ENCODE results near the gene CYP1A1. TPM values are rescaled to one million over a fixed set of nuclear protein-coding genes. Genes with fewer than 3 reads are reported as not detected.
A peak's percentile ranks its signal among the peaks of the same experiment; 100 is the strongest.

Gene CYP1A1
- total RNA-seq, 2 donors from 2014 or later = 3.4 to 5.4 TPM

DNA sequence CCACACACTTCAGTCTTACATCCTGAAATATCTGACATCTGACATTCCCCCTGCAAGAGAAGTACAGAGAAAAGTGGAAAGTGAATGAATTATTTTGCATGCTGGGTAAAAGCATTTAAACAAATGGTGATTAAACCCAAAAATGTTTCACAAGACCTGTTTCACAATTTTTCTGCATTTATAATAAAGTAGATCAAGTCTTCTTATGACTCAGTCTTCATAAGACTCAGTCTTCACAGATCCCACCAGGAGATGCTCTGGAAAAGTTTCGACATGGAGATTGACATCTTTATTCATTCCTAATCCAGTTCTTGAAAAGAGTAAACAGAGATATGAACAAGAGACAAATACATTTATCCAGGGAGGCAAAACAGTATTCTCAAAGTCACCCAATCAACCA is 16.3 kb downstream of the CYP1A1 start:
- H3K4me1 Mint-ChIP-seq (ENCODE audit: low read depth) = peaks cover 4% of the 10 kb centered on the region
- H3K4me3 Mint-ChIP-seq = no peak overlapping the region
- no peaks in the 10 kb centered on the region for H3K9me3 Mint-ChIP-seq
- no peak for DNase-seq
- no peak overlapping the region for H3K27ac Mint-ChIP-seq
- no peak for ATAC-seq (replicated peaks in 1 of 2)
- no peaks in the 10 kb centered on the region for H3K36me3 Mint-ChIP-seq (ENCODE audit: insufficient read depth in 2 of 2)
- H3K27me3 Mint-ChIP-seq (ENCODE audit: low read depth) = peaks cover 5% of the 10 kb centered on the region

DNA sequence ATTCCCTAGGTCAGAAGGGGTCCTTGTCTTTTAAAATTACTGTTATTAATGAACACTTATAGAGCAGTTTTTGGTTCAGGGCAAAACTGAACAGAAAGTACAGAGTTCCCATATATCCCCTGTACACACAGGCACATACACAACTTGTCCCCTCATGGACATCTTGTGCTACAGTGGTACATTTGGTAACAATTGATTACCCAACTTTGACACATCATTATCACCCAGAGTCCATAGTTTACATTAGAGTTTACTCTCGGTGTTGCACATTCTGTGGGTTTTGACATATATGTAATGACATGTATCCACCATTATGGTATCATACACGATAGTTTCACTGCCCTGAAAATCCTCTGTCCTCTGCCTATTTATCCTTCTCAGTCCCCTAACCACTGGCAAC is 28.5 kb downstream of the CYP1A1 start:
- DNase-seq = no peak
- ATAC-seq (replicated peaks in 1 of 2) = no peak
- Mint-ChIP-seq H3K27ac (peak overlapping the region; percentile 96), H3K36me3 (ENCODE audit: insufficient read depth in 2 of 2) (peaks cover 2 to 6% of the 10 kb centered on the region in 2 donors), H3K27me3 (ENCODE audit: low read depth) (peaks cover 5% of the 10 kb centered on the region), H3K4me1 (ENCODE audit: low read depth) (peaks cover 47% of the 10 kb centered on the region), H3K4me3 (peak overlapping the region; percentile 97 to 99), H3K9me3 (no peaks in the 10 kb centered on the region)

- peak in 1 of 2 donors; percentile 23 for ATAC-seq (replicated peaks in 1 of 2)
- Mint-ChIP-seq H3K4me1 (ENCODE audit: low read depth) (peaks cover 47% of the 10 kb centered on the region), H3K4me3 (peak overlapping the region; percentile 97 to 99), H3K36me3 (ENCODE audit: insufficient read depth in 2 of 2) (peaks cover 2 to 6% of the 10 kb centered on the region in 2 donors), H3K27me3 (ENCODE audit: low read depth) (peaks cover under 1% of the 10 kb centered on the region), H3K9me3 (no peaks in the 10 kb centered on the region), H3K27ac (peak overlapping the region; percentile 96)
- DNase-seq = no peak
Observed at GRCh38 chr15:74696398-74696729, 29.0 kb downstream of the CYP1A1 start.

DNA sequence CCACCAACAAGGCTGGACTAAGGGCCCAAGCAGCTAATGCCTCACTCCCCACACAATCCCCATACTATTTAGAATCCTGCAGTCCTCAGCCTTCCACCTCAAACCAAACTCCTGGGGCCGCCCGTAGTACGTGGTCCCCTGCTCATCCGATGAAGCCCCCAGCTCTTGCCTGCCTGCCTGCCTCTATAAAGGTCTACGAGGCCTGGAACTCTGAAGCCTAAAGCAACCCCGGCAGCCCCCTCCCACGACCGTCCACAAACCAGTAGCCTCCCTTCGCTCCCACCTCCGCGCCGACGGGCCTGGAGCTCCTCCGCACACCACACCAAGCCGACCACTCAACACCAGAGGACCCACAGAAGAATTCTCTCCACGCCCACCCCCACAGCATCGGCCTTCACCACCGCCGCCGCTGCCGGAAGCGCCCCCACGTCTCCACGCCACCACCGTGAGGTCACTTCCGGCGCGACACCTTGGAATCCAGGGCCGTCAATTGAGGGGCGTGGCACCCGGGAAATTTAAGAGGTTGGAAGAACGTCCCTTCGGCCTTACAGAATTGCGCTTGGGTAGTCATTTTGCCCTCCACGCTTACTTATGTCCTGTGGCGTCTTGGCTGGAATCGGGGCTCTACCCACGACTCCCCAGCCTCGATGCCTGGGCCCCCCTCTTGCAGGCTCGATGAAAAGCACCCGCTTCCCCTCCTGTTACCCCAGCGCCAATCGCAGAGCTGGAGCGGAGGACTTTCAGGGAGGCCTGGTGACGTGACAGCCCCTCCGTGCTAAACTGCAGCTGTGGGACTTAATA is 29.5 kb downstream of the CYP1A1 start, which contains the start of gene EDC3:
Gene EDC3, minus strand, starts transcription at position 428 of the 801 bp plus-strand sequence. CDS start 20,900 bp downstream, outside the sequence.
- DNase-seq = peak; percentile 89 to 90
- Mint-ChIP-seq H3K4me3 (peak within 1 kb of the TSS; percentile 97 to 99), H3K27me3 (ENCODE audit: low read depth) (no peaks in the 10 kb centered on the region), H3K27ac (peak within 1 kb of the TSS; percentile 96), H3K36me3 (ENCODE audit: insufficient read depth in 2 of 2) (peaks cover 2 to 6% of the 10 kb centered on the region in 2 donors), H3K4me1 (ENCODE audit: low read depth) (peaks cover 47% of the 10 kb centered on the region), H3K9me3 (no peaks in the 10 kb centered on the region)
- peak; percentile 96 to 97 for ATAC-seq (replicated peaks in 1 of 2)

DNA sequence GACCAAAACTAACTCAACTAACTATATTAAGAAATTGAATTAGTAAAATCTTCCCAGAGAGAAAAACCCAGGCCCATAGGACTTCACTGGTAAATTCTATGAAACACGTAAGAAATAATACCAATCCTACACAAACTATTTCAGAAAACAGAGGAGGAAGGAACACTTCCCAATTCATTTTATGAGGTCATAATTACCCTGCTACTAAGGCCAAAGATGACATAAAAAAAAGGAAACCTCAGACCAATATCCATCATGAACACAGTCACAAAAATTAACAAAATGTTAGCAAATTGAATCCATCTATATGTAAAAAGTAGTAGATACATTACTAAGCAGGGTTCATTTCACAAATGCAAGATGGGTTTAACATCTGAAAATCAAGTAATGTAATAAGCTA is 33.0 kb downstream of the CYP1A1 start:
- H3K4me1 Mint-ChIP-seq (ENCODE audit: low read depth) = peaks cover 44% of the 10 kb centered on the region
- ATAC-seq (replicated peaks in 1 of 2) (no peak), DNase-seq (no peak)
- H3K27me3 Mint-ChIP-seq (ENCODE audit: low read depth) = no peaks in the 10 kb centered on the region
- H3K27ac Mint-ChIP-seq = no peak overlapping the region
- H3K4me3 Mint-ChIP-seq = no peak overlapping the region
- no peaks in the 10 kb centered on the region for H3K9me3 Mint-ChIP-seq
- peaks cover 2 to 6% of the 10 kb centered on the region in 2 donors for H3K36me3 Mint-ChIP-seq (ENCODE audit: insufficient read depth in 2 of 2)

DNA sequence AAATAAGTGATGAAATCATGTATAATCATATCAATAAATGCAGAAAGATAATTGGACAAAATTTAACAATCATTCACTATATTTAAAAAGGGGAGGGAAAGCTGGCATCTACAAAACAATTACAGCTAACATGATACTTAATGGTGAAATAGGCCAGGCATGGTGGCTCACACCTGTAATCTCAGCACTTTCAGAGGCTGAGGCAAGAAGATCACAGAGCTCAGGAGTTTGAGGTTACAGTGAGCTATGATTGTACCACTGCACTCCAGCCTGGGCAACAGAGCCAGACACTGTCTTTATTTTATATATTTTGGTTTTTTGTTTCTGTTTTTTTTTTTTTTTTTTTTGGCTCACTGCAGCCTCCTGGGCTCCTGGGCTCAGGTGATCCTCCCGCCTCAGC is 41.6 kb downstream of the CYP1A1 start:
- H3K27ac Mint-ChIP-seq = peak overlapping the region; percentile 73
- peaks cover 3 to 6% of the 10 kb centered on the region in 2 donors for H3K9me3 Mint-ChIP-seq
- H3K4me1 Mint-ChIP-seq (ENCODE audit: low read depth) = peaks cover 14% of the 10 kb centered on the region
- H3K4me3 Mint-ChIP-seq = no peak overlapping the region
- H3K27me3 Mint-ChIP-seq (ENCODE audit: low read depth) = no peaks in the 10 kb centered on the region
- peaks cover 9 to 20% of the 10 kb centered on the region in 2 donors for H3K36me3 Mint-ChIP-seq (ENCODE audit: insufficient read depth in 2 of 2)
- no peak for DNase-seq
- ATAC-seq (replicated peaks in 1 of 2) = peak; percentile 56 to 59

GRCh38 chr15:74682954-74683353 is 42.4 kb downstream of the CYP1A1 start:
- peak; percentile 2 to 6 for DNase-seq
- H3K27me3 Mint-ChIP-seq (ENCODE audit: low read depth) = no peaks in the 10 kb centered on the region
- H3K36me3 Mint-ChIP-seq (ENCODE audit: insufficient read depth in 2 of 2) = peaks cover 9 to 20% of the 10 kb centered on the region in 2 donors
- H3K9me3 Mint-ChIP-seq = peaks cover 3 to 6% of the 10 kb centered on the region in 2 donors
- peaks cover 17% of the 10 kb centered on the region for H3K4me1 Mint-ChIP-seq (ENCODE audit: low read depth)
- peak overlapping the region; percentile 80 for H3K27ac Mint-ChIP-seq
- ATAC-seq (replicated peaks in 1 of 2) = peak; percentile 84 to 90
- H3K4me3 Mint-ChIP-seq = peak overlapping the region; percentile 57 to 62

GRCh38 chr15:74680456-74680855 is 44.9 kb downstream of the CYP1A1 start:
- no peak overlapping the region for H3K27ac Mint-ChIP-seq
- peaks cover 25% of the 10 kb centered on the region for H3K4me1 Mint-ChIP-seq (ENCODE audit: low read depth)
- no peak for ATAC-seq (replicated peaks in 1 of 2)

GRCh38 chr15:74676801-74677200 is 48.5 kb downstream of the CYP1A1 start:
- Mint-ChIP-seq H3K4me1 (ENCODE audit: low read depth) (peaks cover 11% of the 10 kb centered on the region), H3K9me3 (no peaks in the 10 kb centered on the region), H3K27ac (no peak overlapping the region), H3K36me3 (ENCODE audit: insufficient read depth in 2 of 2) (peaks cover 4 to 8% of the 10 kb centered on the region in 2 donors), H3K4me3 (no peak overlapping the region), H3K27me3 (ENCODE audit: low read depth) (no peaks in the 10 kb centered on the region)
- ATAC-seq (replicated peaks in 1 of 2) (no peak), DNase-seq (no peak)

More at GRCh38 chr15:74680456-74680855, 44.9 kb downstream of the CYP1A1 start:
- Mint-ChIP-seq H3K9me3 (peaks cover 3 to 6% of the 10 kb centered on the region in 2 donors), H3K36me3 (ENCODE audit: insufficient read depth in 2 of 2) (peaks cover 9 to 18% of the 10 kb centered on the region in 2 donors), H3K27me3 (ENCODE audit: low read depth) (no peaks in the 10 kb centered on the region), H3K4me3 (no peak overlapping the region)
- no peak for DNase-seq

GRCh38 chr15:74674161-74674560 is 51.2 kb downstream of the CYP1A1 start:
- H3K36me3 Mint-ChIP-seq (ENCODE audit: insufficient read depth in 2 of 2) = peaks cover 4 to 7% of the 10 kb centered on the region in 2 donors
- H3K4me3 Mint-ChIP-seq = no peak overlapping the region
- H3K4me1 Mint-ChIP-seq (ENCODE audit: low read depth) = peaks cover 11% of the 10 kb centered on the region
- DNase-seq = no peak
- no peaks in the 10 kb centered on the region for H3K27me3 Mint-ChIP-seq (ENCODE audit: low read depth)
- H3K9me3 Mint-ChIP-seq = no peaks in the 10 kb centered on the region
- ATAC-seq (replicated peaks in 1 of 2) = no peak
- H3K27ac Mint-ChIP-seq = no peak overlapping the region

DNA sequence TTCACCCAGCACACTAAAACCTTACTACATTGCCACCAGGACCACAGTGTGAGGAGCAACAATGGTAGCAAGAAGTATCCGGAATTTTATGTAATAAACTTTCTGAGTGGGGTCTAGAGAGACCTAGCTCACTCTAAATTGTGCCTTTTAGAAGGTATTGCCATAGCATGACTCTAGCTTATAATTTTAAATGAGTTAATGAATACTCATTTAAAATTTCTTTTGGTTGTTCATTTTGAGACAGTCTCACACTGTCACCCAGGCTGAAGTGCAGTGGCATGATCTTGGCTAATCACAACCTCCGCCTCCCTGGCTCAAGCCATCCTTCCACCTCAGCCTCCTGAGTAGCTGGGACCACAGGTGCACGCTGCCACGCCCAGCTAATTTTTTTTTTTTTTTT is 55.7 kb downstream of the CYP1A1 start:
- Mint-ChIP-seq H3K36me3 (ENCODE audit: insufficient read depth in 2 of 2) (peaks cover 4 to 14% of the 10 kb centered on the region in 2 donors), H3K9me3 (no peaks in the 10 kb centered on the region), H3K4me3 (no peak overlapping the region), H3K27ac (no peak overlapping the region), H3K4me1 (ENCODE audit: low read depth) (peaks cover 19% of the 10 kb centered on the region), H3K27me3 (ENCODE audit: low read depth) (no peaks in the 10 kb centered on the region)
- no peak for ATAC-seq (replicated peaks in 1 of 2)
- no peak for DNase-seq
